Measurements from ENCODE around the gene GRIA4. TPM values are rescaled to one million over a fixed set of nuclear protein-coding genes. Genes with fewer than 3 reads are reported as not detected.

GRIA4 gene
- polyA plus RNA-seq, 3 donors: not detected

DNA sequence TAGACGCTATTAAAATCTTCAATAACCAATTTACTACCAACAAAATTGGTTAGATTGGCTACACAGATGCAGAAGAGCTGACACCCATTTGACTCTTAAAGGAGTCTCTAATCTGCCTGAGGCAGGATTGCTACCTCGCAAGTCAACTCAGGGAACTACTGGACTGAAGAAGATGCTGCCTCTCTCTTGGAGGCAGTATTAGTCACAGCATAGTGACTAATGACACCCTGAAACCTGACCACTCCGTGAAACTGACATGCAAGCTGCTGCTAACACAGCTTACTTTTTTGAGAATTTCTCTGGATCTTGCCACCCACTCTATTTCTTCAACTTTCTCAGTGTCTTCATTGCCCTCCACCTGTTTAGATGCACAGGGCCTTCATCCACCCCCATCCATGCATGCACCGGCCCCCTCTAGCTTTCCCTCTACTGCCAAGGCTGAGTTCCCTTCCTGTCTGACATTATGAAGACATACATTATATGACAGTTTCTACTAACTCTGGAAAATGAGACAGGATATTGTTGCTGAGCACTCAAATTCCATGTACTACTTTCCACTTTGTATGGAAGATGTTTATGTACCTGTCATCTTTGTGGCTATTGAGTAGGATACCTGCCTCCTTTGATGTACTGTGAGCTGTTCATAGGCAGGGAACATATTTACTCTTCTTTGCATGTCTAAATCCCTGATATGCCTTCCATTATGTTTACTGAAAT, 229.0 kb downstream of the GRIA4 start:
- H3K36me3 Mint-ChIP-seq: no peaks in the 10 kb centered on the region
- no peak for DNase-seq
- H3K4me1 ChIP-seq (ENCODE audit: control insufficient read depth in 1 of 2, insufficient read depth in 2 of 2, low read length in 2 of 2): no peaks in the 10 kb centered on the region
- H3K27me3 ChIP-seq (ENCODE audit: control insufficient read depth in 2 of 2, insufficient read depth in 2 of 2, low read length in 2 of 2): no peaks in the 10 kb centered on the region
- WGBS (ENCODE audit: insufficient coverage): 93% methylated on average over 3 of the region's 4 CpGs
- H3K9ac ChIP-seq (ENCODE audit: insufficient read depth, low read length, poor library complexity, severe bottlenecking): no peak overlapping the region
- no peak overlapping the region for H3K27ac ChIP-seq (ENCODE audit: low read depth in 1 of 2, low read length in 2 of 2)
- no peaks in the 10 kb centered on the region for H3K79me2 ChIP-seq (ENCODE audit: insufficient read depth, low read length)
- no peak overlapping the region for H3K4me2 ChIP-seq (replicated peaks; ENCODE audit: extremely low read depth, low read length, poor library complexity, severe bottlenecking)
- no peaks in the 10 kb centered on the region for H3K9me3 ChIP-seq (replicated peaks in 1 of 2; ENCODE audit: control insufficient read depth in 1 of 2, insufficient read depth in 1 of 2, low read length in 2 of 2)
- no peak overlapping the region for H2AFZ ChIP-seq (ENCODE audit: insufficient read depth, low read depth, low read length, poor library complexity, severe bottlenecking)
- H3K4me1 Mint-ChIP-seq: no peaks in the 10 kb centered on the region
- intact Hi-C loops (cut with micrococcal nuclease): no loop called here
- no peak overlapping the region for H3K4me3 ChIP-seq (replicated peaks in 1 of 3; ENCODE audit: low read depth in 2 of 3, low read length in 3 of 3)
- H3K27ac Mint-ChIP-seq: no peak overlapping the region
- no peak overlapping the region for H3K4me3 Mint-ChIP-seq
- no peak for TF ChIP-seq CTCF (IDR thresholded peaks at IDR 0.05)
- peaks cover 0 to 1% (median 0%) of the 10 kb centered on the region in 3 donors for H3K27me3 Mint-ChIP-seq (ENCODE audit: low read depth in 3 of 3)
- H3K36me3 ChIP-seq (replicated peaks in 1 of 2; ENCODE audit: control insufficient read depth in 1 of 2, insufficient read depth in 2 of 2, low read length in 2 of 2): no peaks in the 10 kb centered on the region
- peaks cover 0 to 6% (median 2%) of the 10 kb centered on the region in 7 donors for H3K9me3 Mint-ChIP-seq
- no peaks in the 10 kb centered on the region for H4K20me1 ChIP-seq (ENCODE audit: insufficient read depth, low read length)

DNA sequence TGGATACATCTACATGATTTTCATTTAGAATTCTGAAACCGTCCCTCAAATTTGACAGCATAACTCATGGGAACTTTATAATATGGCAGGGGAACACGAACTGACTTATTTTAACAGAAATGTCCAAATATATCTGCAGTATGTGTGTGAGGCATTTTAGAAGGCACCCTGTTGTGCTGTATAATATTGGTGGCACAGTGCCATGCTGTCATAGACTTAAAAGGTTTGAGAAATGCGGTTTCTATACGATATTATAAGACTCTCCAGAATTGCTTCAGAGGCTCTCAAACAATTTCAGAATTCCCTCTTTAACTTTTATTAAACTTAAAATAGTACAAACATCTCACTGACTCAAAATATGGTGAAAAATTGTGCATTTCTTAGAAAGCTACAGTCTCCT, 230.5 kb downstream of the GRIA4 start:
- Histone ChIP-seq H3K4me3 (replicated peaks in 1 of 3; ENCODE audit: low read depth in 2 of 3, low read length in 3 of 3) (no peak overlapping the region), H3K36me3 (replicated peaks in 1 of 2; ENCODE audit: control insufficient read depth in 1 of 2, insufficient read depth in 2 of 2, low read length in 2 of 2) (no peaks in the 10 kb centered on the region), H3K9me3 (replicated peaks in 1 of 2; ENCODE audit: control insufficient read depth in 1 of 2, insufficient read depth in 1 of 2, low read length in 2 of 2) (no peaks in the 10 kb centered on the region), H3K27me3 (ENCODE audit: control insufficient read depth in 2 of 2, insufficient read depth in 2 of 2, low read length in 2 of 2) (no peaks in the 10 kb centered on the region), H4K20me1 (ENCODE audit: insufficient read depth, low read length) (no peaks in the 10 kb centered on the region), H3K79me2 (ENCODE audit: insufficient read depth, low read length) (no peaks in the 10 kb centered on the region), H3K4me2 (replicated peaks; ENCODE audit: extremely low read depth, low read length, poor library complexity, severe bottlenecking) (no peak overlapping the region), H3K4me1 (ENCODE audit: control insufficient read depth in 1 of 2, insufficient read depth in 2 of 2, low read length in 2 of 2) (no peaks in the 10 kb centered on the region), H2AFZ (ENCODE audit: insufficient read depth, low read depth, low read length, poor library complexity, severe bottlenecking) (no peak overlapping the region), H3K27ac (ENCODE audit: low read depth in 1 of 2, low read length in 2 of 2) (no peak overlapping the region), H3K9ac (ENCODE audit: insufficient read depth, low read length, poor library complexity, severe bottlenecking) (no peak overlapping the region)
- no peak overlapping the region for H3K27ac Mint-ChIP-seq
- peaks cover 0 to 7% (median 4%) of the 10 kb centered on the region in 7 donors for H3K9me3 Mint-ChIP-seq
- H3K36me3 Mint-ChIP-seq: no peaks in the 10 kb centered on the region
- no peak for TF ChIP-seq CTCF (IDR thresholded peaks at IDR 0.05)
- WGBS (ENCODE audit: insufficient coverage): no CpG with 5 or more reads among the region's 4 CpGs
- H3K27me3 Mint-ChIP-seq (ENCODE audit: low read depth in 3 of 3): peaks cover 0 to 1% (median 0%) of the 10 kb centered on the region in 3 donors
- H3K4me3 Mint-ChIP-seq: no peak overlapping the region
- intact Hi-C loops (cut with micrococcal nuclease): no loop called here
- H3K4me1 Mint-ChIP-seq: no peaks in the 10 kb centered on the region
- no peak for DNase-seq
